Naive thymus-derived CD4-positive, alpha-beta T cell (primary cell): ENCODE data around the gene TMPRSS2. TPM values are rescaled to one million over a fixed set of nuclear protein-coding genes. Genes with fewer than 3 reads are reported as not detected.
A peak's percentile ranks its signal among the peaks of the same experiment; 100 is the strongest.

Experiments used
- ATAC-seq: fragments of 150-1000 bp; cut with Tn5 transposase; 2 replicates; pipeline ENCODE4 v1.10.0; 2021; ENCODE audit warnings: mild to moderate bottlenecking, moderate library complexity
- CTCF ChIA-PET: fragments of 350-600 bp; sonication (Branson Sonifier 250); formaldehyde crosslinking; loops from one replicate; lab custom pipeline; 2021; ENCODE audit warnings: antibody characterized with exemption; lab: Charles Lee
- POLR2A ChIA-PET: fragments of 350-600 bp; sonication (Branson Sonifier 250); formaldehyde crosslinking; loops from one replicate; lab custom pipeline; 2021; ENCODE audit warnings: antibody characterized with exemption, inconsistent platforms; lab: Charles Lee
- DNase-seq, 9 donors: peaks; one replicate each; pipeline versions ENCODE4 v3.0.0 to v3.0.0-alpha.2; 2020 to 2022; ENCODE audit warnings: mixed read lengths in 1 of 9
- H3K27ac ChIP-seq: one replicate; pipeline ENCODE4 v1.7.0; 2013; ENCODE audit warnings: mild to moderate bottlenecking, low read depth, low read length, moderate library complexity
- H3K27me3 ChIP-seq, 2 donors: one replicate each; pipeline ENCODE4 v1.7.0; 2013; ENCODE audit warnings: low read length in 2 of 2, mild to moderate bottlenecking in 2 of 2, moderate library complexity in 2 of 2; ENCODE audit not compliant: control insufficient read depth in 2 of 2, insufficient read depth in 2 of 2
- H3K36me3 ChIP-seq, 3 experiments: 1 replicate in 2 of 3; 2 replicates in 1 of 3; pipeline ENCODE4 v1.7.0; 2013; ENCODE audit warnings: low read length in 3 of 3, mild to moderate bottlenecking in 3 of 3, moderate library complexity in 1 of 3; ENCODE audit not compliant: insufficient read depth in 3 of 3, control insufficient read depth in 2 of 3
- H3K4me1 ChIP-seq, 2 donors: one replicate each; pipeline ENCODE4 v1.7.0; 2013; ENCODE audit warnings: low read length in 2 of 2, mild to moderate bottlenecking in 2 of 2, moderate library complexity in 1 of 2; ENCODE audit not compliant: control insufficient read depth in 2 of 2, insufficient read depth in 2 of 2
- H3K4me3 ChIP-seq: 2 replicates; pipeline ENCODE4 v1.7.0; 2013; ENCODE audit warnings: mild to moderate bottlenecking, low read length
- H3K9me3 ChIP-seq, 3 experiments: 1 replicate in 2 of 3; 2 replicates in 1 of 3; pipeline ENCODE4 v1.7.0; 2013; ENCODE audit warnings: low read length in 3 of 3; ENCODE audit not compliant: control insufficient read depth in 2 of 3
- H3K27ac Mint-ChIP-seq, 9 donors: one replicate each; pipeline ENCODE4 v1.8.0; 2020 to 2022; ENCODE audit warnings: mixed read lengths in 9 of 9, mild to moderate bottlenecking in 8 of 9, moderate library complexity in 5 of 9, inconsistent platforms in 2 of 9
- H3K27me3 Mint-ChIP-seq, 5 donors: one replicate each; pipeline ENCODE4 v1.8.0; 2021 to 2022; ENCODE audit warnings: mixed read lengths in 5 of 5, mild to moderate bottlenecking in 1 of 5
- H3K36me3 Mint-ChIP-seq, 5 donors: one replicate each; pipeline ENCODE4 v1.8.0; 2020 to 2022; ENCODE audit warnings: mixed read lengths in 5 of 5, mild to moderate bottlenecking in 3 of 5, inconsistent platforms in 1 of 5
- H3K4me1 Mint-ChIP-seq, 7 donors: one replicate each; pipeline ENCODE4 v1.8.0; 2020 to 2022; ENCODE audit warnings: mixed read lengths in 7 of 7, mild to moderate bottlenecking in 3 of 7, inconsistent platforms in 1 of 7
- H3K4me3 Mint-ChIP-seq, 10 donors: one replicate each; pipeline ENCODE4 v1.8.0; 2020 to 2022; ENCODE audit warnings: mild to moderate bottlenecking in 10 of 10, mixed read lengths in 10 of 10, moderate library complexity in 6 of 10, inconsistent platforms in 2 of 10
- H3K9me3 Mint-ChIP-seq, 11 donors: one replicate each; pipeline ENCODE4 v1.8.0; 2020 to 2022; ENCODE audit warnings: mixed read lengths in 11 of 11, mild to moderate bottlenecking in 4 of 11, inconsistent platforms in 1 of 11, moderate library complexity in 1 of 11
- intact Hi-C, 2 donors: fragments of 100-400 bp; cut with micrococcal nuclease; formaldehyde crosslinking; loops; one replicate each; pipeline ENCODE4 v1.15.1; 2023
- polyA plus RNA-seq, 2 donors: library from polyadenylated mRNA; unstranded; fragments of 300-500 nt; fragmentation: Illumina TruSeq; gene quantifications; one replicate each; pipeline ENCODE4 v1.2.3, GENCODE V29; 2021
- total RNA-seq, 6 experiments: library from RNA in 5 of 6; stranded (reverse) in 5 of 6; gene quantifications; 1 replicate in 5 of 6; 2 replicates in 1 of 6; pipeline ENCODE4 v1.2.3 and lab custom pipeline; 2021 to 2026

The TMPRSS2 gene
- total and polyA plus RNA-seq, 7 experiments from 2014 or later: not detected

DNA sequence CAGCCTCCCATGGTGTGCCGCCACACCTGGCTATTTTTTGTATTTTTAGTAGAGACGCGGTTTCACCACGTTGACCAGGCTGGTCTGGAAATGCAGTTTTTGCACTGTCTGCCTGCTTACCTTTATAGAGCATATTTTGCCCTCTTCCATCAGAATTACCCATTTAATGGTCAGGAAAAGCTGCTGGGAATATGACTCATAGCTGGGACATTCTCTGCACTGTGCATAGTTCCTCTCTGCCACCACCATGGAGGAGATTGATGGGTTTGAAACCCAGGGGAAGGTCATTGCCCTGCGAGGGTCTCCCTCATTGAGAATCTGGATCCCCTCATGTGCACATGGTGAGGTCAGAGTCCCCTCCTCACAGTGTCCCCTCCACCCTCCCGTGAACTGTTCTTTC is 49.8 kb downstream of the TMPRSS2 start:
- CTCF ChIA-PET: interaction anchor here (2.0 to 3.5 kb wide), 2 partner anchors 172 to 175 kb away, joined by 6 to 65 read pairs; no protein-coding TSS in a partner anchor

DNA sequence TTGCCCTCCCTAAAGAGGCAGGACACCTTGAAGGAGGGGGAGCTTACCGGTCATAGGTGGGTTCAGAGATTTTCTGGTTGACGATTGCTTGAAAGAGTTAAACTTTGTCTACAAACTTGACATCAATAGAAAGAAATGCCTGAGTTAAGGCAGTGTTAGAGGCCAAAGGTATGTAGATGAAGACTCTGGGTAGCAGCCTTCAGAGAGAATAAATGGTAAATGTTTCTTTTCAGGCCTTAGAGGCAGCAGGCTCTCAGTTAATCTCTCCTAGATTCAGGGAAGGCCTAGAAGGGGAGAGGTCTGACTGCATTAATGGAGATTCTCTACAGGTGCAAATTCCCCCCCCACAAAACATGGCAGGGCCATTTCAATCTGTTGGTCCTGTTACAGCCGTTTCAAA is 54.2 kb downstream of the TMPRSS2 start:
- no peaks in the 10 kb centered on the region for H3K9me3 Mint-ChIP-seq
- no peaks in the 10 kb centered on the region for H3K9me3 ChIP-seq
- peaks cover 18 to 74% (median 27%) of the 10 kb centered on the region in 5 donors for H3K36me3 Mint-ChIP-seq
- ATAC-seq (no peak), DNase-seq (no peak)
- intact Hi-C loops: no loop called here
- ChIA-PET POLR2A (interaction anchor here (0.9 kb wide), 1 partner anchor 171 kb away, joined by 3 read pairs; no protein-coding TSS in a partner anchor), CTCF (interaction anchor here (3.9 kb wide), 1 partner anchor 170 kb away, joined by 21 read pairs; no protein-coding TSS in a partner anchor)
- H3K36me3 ChIP-seq: peaks cover 28 to 86% (median 33%) of the 10 kb centered on the region in 3 experiments
- H3K4me3 Mint-ChIP-seq: no peak overlapping the region
- peaks cover 0 to 25% (median 0%) of the 10 kb centered on the region in 7 donors for H3K4me1 Mint-ChIP-seq
- H3K27ac Mint-ChIP-seq: peak overlapping the region in 5 of 9 donors; percentile 30 to 87 (median 68)
- H3K27me3 ChIP-seq: no peaks in the 10 kb centered on the region
- no peaks in the 10 kb centered on the region for H3K27me3 Mint-ChIP-seq
- H3K27ac ChIP-seq: no peak overlapping the region
- no peaks in the 10 kb centered on the region for H3K4me1 ChIP-seq
- no peak overlapping the region for H3K4me3 ChIP-seq

More for the DNA sequence above, 49.8 kb downstream of the TMPRSS2 start:
- Histone ChIP-seq H3K9me3 (no peaks in the 10 kb centered on the region), H3K27ac (no peak overlapping the region), H3K4me3 (no peak overlapping the region), H3K27me3 (no peaks in the 10 kb centered on the region), H3K36me3 (peaks cover 10 to 62% (median 22%) of the 10 kb centered on the region in 3 experiments), H3K4me1 (no peaks in the 10 kb centered on the region)
- H3K27me3 Mint-ChIP-seq: no peaks in the 10 kb centered on the region
- peak overlapping the region in 1 of 9 donors; percentile 78 for H3K27ac Mint-ChIP-seq
- POLR2A ChIA-PET: no interaction called here
- H3K36me3 Mint-ChIP-seq: peaks cover 7 to 43% (median 9%) of the 10 kb centered on the region in 5 donors
- DNase-seq: no peak
- intact Hi-C loops: no loop called here
- H3K4me3 Mint-ChIP-seq: no peak overlapping the region
- H3K4me1 Mint-ChIP-seq: peaks cover 0 to 24% (median 5%) of the 10 kb centered on the region in 7 donors
- no peaks in the 10 kb centered on the region for H3K9me3 Mint-ChIP-seq
- ATAC-seq: no peak

DNA sequence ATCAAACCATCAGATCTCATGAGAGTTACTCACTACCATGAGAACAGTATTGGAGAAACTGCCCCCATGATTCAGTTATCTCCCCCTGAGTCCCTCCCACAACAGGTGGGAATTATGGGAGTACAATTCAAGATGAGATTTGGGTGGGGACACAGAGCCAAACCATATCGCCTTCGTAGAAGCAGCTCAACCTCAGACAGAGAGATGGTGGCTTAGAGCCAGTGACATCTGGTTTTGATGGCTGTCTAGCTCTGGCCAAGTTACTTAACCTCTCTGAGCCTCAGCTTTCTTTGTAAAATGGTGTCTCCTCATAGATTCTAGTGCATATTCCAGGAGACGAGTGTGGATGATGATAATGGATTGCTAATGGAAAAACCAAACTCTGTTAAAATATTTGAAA is 54.8 kb downstream of the TMPRSS2 start:
- Mint-ChIP-seq H3K4me1 (peaks cover 0 to 25% (median 0%) of the 10 kb centered on the region in 7 donors), H3K27me3 (no peaks in the 10 kb centered on the region), H3K27ac (peak overlapping the region in 8 of 9 donors; percentile 10 to 87 (median 68)), H3K4me3 (no peak overlapping the region), H3K9me3 (no peaks in the 10 kb centered on the region), H3K36me3 (peaks cover 18 to 74% (median 30%) of the 10 kb centered on the region in 5 donors)
- peaks cover 22 to 81% (median 33%) of the 10 kb centered on the region in 3 experiments for H3K36me3 ChIP-seq
- DNase-seq (no peak), ATAC-seq (no peak)
- no peak overlapping the region for H3K4me3 ChIP-seq
- H3K27ac ChIP-seq: peak overlapping the region; percentile 20
- CTCF ChIA-PET: interaction anchor here (1.1 kb wide), 1 partner anchor 170 kb away, joined by 5 read pairs; no protein-coding TSS in a partner anchor
- no peaks in the 10 kb centered on the region for H3K4me1 ChIP-seq
- POLR2A ChIA-PET: interaction anchor here (0.9 kb wide), 1 partner anchor 170 kb away, joined by 3 read pairs; no protein-coding TSS in a partner anchor
- no peaks in the 10 kb centered on the region for H3K9me3 ChIP-seq
- no peaks in the 10 kb centered on the region for H3K27me3 ChIP-seq
- intact Hi-C loops: no loop called here

DNA sequence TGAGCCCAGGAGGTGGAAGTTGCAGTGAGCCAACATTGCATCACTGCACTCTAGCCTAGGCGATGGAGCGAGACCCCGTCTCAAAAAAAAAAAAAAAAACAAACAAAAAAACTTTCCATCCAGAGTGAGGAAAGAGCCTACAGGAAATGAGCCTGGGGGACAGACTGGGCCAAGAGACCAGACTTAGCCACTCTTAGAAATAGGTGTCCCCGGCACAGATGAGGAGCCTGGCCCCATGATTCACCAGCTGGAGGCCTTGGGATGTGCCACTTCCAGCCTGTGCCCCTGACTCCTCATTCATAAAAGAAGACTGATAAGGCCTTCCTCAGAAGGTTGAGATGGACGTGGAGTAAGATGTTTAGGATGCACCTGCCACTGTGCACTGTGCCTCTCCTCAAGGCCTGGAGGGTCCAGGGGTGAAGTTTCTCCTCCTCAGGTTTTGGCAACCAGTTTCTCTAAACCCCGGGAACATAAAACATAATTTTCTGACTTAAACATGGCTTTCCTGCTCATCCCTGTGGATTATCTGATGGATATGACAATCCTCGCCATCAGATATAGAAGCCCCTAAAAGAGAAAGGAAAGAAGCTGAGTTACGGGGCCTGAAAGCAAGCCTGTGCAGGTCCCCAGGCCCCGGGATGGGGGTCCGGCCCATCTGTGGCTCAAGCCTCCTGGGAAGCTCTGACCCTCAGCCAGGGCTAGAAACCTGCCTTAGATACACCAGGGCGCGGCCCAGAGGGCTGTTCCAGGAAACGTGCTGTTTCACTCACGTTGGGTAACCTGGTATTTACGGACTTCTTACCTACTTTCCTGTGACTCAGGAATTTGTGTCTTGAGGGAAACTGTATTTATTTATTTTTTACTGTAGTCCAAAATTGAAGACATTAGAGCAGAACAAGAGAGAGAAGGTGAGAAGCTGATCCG is 55.9 kb downstream of the TMPRSS2 start:
- H3K36me3 ChIP-seq: peaks cover 22 to 83% (median 33%) of the 10 kb centered on the region in 3 experiments
- Mint-ChIP-seq H3K4me1 (peaks cover 0 to 28% (median 0%) of the 10 kb centered on the region in 7 donors), H3K9me3 (no peaks in the 10 kb centered on the region), H3K27me3 (no peaks in the 10 kb centered on the region), H3K4me3 (no peak overlapping the region), H3K36me3 (peaks cover 18 to 73% (median 33%) of the 10 kb centered on the region in 5 donors), H3K27ac (peak overlapping the region in 6 of 9 donors; percentile 12 to 62 (median 45))
- intact Hi-C loops: no loop called here
- ChIA-PET POLR2A (interaction anchor here (0.6 to 1.2 kb wide), 2 partner anchors 26 to 996 kb away, joined by 3 to 4 read pairs; partner anchors contain the start of gene MX1), CTCF (interaction anchor here (1.1 kb wide), 1 partner anchor 169 kb away, joined by 5 read pairs; no protein-coding TSS in a partner anchor)
- no peaks in the 10 kb centered on the region for H3K4me1 ChIP-seq
- H3K27me3 ChIP-seq: no peaks in the 10 kb centered on the region
- no peak overlapping the region for H3K4me3 ChIP-seq
- no peak for ATAC-seq
- no peak overlapping the region for H3K27ac ChIP-seq
- DNase-seq: no peak
- H3K9me3 ChIP-seq: no peaks in the 10 kb centered on the region

DNA sequence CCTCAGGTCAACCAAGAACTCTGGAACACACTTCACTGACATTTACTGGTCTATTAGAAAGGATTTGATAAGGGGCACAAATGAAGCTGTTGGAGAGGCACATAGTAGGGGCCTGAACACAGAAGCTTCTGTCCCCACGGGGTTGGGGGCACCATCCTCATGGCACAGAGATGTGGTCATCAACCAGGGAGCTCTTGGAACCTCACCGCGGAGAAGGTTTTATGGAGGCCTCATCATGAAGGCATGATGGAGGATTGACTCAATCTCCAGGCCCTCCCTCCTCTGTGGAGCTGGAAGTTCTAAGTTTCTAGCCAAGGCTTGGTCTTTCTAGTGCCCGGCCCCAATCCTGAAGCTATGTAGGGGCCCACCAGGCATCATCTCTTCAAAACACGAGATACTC is 58.3 kb downstream of the TMPRSS2 start:
- no peaks in the 10 kb centered on the region for H3K27me3 ChIP-seq
- Mint-ChIP-seq H3K9me3 (no peaks in the 10 kb centered on the region), H3K4me1 (peaks cover 0 to 35% (median 0%) of the 10 kb centered on the region in 7 donors), H3K27me3 (no peaks in the 10 kb centered on the region), H3K4me3 (no peak overlapping the region), H3K36me3 (peaks cover 18 to 85% (median 46%) of the 10 kb centered on the region in 5 donors), H3K27ac (peak overlapping the region in 4 of 9 donors; percentile 23 to 41 (median 32))
- H3K9me3 ChIP-seq: no peaks in the 10 kb centered on the region
- ATAC-seq (no peak), DNase-seq (no peak)
- H3K4me3 ChIP-seq: no peak overlapping the region
- intact Hi-C loops: loop anchor here in 1 of 2 donors (5.0 kb wide), 1 partner anchor 167 kb away; no protein-coding TSS in a partner anchor
- POLR2A ChIA-PET: interaction anchor here (0.7 to 1.1 kb wide), 2 partner anchors 23 to 38 kb away, joined by 3 read pairs; no protein-coding TSS in a partner anchor
- no peak overlapping the region for H3K27ac ChIP-seq
- H3K36me3 ChIP-seq: peaks cover 31 to 84% (median 34%) of the 10 kb centered on the region in 3 experiments
- H3K4me1 ChIP-seq: no peaks in the 10 kb centered on the region
- CTCF ChIA-PET: interaction anchor here (0.6 to 1.5 kb wide), 2 partner anchors 86 to 163 kb away, joined by 3 to 4 read pairs; no protein-coding TSS in a partner anchor

DNA sequence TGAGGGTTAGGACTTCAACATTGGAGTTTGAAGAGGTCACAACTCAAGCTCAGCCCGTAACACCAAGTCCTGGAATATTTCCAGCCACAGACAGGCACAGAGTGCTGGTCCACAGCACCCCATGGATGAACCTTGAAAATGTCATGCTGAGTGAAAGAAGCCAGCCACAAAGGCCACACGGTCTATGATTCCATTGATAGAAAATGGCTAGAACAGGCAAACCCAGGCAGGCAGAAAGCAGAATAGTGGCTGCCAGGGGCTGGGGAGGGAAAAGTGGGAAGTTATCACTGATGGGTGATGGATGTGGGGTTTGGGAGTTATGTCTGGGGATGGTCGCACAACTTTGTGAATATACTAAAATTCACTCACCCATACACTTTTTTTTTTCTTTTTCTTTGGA is 60.6 kb downstream of the TMPRSS2 start:
- intact Hi-C loops: loop anchor here in 1 of 2 donors (5.0 kb wide), 1 partner anchor 165 kb away; no protein-coding TSS in a partner anchor
- no peak overlapping the region for H3K4me3 Mint-ChIP-seq
- no peak for DNase-seq
- H3K36me3 ChIP-seq: peaks cover 27 to 82% (median 29%) of the 10 kb centered on the region in 3 experiments
- no peaks in the 10 kb centered on the region for H3K9me3 ChIP-seq
- ChIA-PET POLR2A (no interaction called here), CTCF (no interaction called here)
- no peaks in the 10 kb centered on the region for H3K4me1 ChIP-seq
- H3K27ac ChIP-seq: no peak overlapping the region
- H3K9me3 Mint-ChIP-seq: no peaks in the 10 kb centered on the region
- H3K36me3 Mint-ChIP-seq: peaks cover 13 to 86% (median 50%) of the 10 kb centered on the region in 5 donors
- ATAC-seq: no peak
- H3K27me3 ChIP-seq: no peaks in the 10 kb centered on the region
- no peaks in the 10 kb centered on the region for H3K27me3 Mint-ChIP-seq
- H3K27ac Mint-ChIP-seq: peak overlapping the region in 2 of 9 donors; percentile 21 to 40
- H3K4me1 Mint-ChIP-seq: peaks cover 0 to 33% (median 0%) of the 10 kb centered on the region in 7 donors
- no peak overlapping the region for H3K4me3 ChIP-seq
